IPS DF 6.9 (cell line): ENCODE results near the gene SNRPD2.
"Not testable (repeated sequence)": the region's sequence is repeated elsewhere in the genome, so short reads cannot be mapped to it uniquely, and the experiment has no call there.

Source experiments
- DNase-seq: peaks from one replicate; pipeline ENCODE4 v3.0.0-alpha.2; 2013; ENCODE audit warnings: low read depth, low spot score
- H3K27ac ChIP-seq: one replicate; pipeline ENCODE4 v1.5.1; 2013; ENCODE audit warnings: low read length, control low read depth
- H3K27me3 ChIP-seq: 2 replicates; pipeline ENCODE4 v1.6.1; 2013; ENCODE audit warnings: mild to moderate bottlenecking, low read length; ENCODE audit not compliant: control insufficient read depth, insufficient read depth
- H3K36me3 ChIP-seq: 2 replicates; pipeline ENCODE4 v1.6.1; 2013; ENCODE audit warnings: low read length; ENCODE audit not compliant: control insufficient read depth, insufficient read depth
- H3K4me1 ChIP-seq: 2 replicates; pipeline ENCODE4 v1.6.1; 2013; ENCODE audit warnings: low read length; ENCODE audit not compliant: control insufficient read depth, insufficient read depth
- H3K4me3 ChIP-seq: 2 replicates; pipeline ENCODE4 v1.5.1; 2013; ENCODE audit warnings: mild to moderate bottlenecking, low read length
- H3K9me3 ChIP-seq: 2 replicates; pipeline ENCODE4 v1.6.1; 2013; ENCODE audit warnings: low read length, inconsistent platforms; ENCODE audit not compliant: control insufficient read depth, insufficient read depth
- WGBS: extraction: QIAGEN DNeasy Blood & Tissue Kit; methylation state at CpG from one replicate; pipeline ENCODE4 v1.1.7; 2013; ENCODE audit warnings: mixed read lengths, missing lambda C conversion rate; ENCODE audit not compliant: insufficient read length, insufficient coverage; 5-methylcytosine and 5-hydroxymethylcytosine counted together

Gene SNRPD2

DNA sequence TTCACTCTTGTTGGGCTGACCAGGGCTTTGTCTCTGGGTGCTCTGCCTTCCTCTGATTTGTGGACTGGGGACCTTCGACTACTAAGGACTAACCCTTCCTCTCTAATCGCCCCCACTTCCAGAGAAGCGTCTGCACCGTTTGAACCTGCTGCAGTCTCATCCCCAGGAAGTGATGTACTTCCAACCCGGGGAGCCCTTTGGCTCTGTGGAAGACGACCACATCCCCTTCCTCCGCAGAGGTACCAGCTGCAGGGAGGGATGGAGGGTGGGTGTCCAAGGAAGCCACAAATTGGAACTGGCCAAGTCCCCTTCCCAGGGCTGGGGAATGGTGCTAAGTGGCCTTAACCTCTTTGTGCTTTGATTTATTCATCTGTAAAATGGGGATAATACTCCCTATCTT, 9.9 kb upstream of the SNRPD2 start:
- Histone ChIP-seq H3K27me3 (no peaks in the 10 kb centered on the region), H3K9me3 (no peaks in the 10 kb centered on the region; the same call in 1 of the 2 replicates), H3K4me3 (no peak overlapping the region), H3K36me3 (peaks cover 25% of the 10 kb centered on the region), H3K4me1 (no peaks in the 10 kb centered on the region), H3K27ac (no peak overlapping the region)
- DNase-seq = no peak
- WGBS = no CpG with 5 or more reads among the region's 7 CpGs

DNA sequence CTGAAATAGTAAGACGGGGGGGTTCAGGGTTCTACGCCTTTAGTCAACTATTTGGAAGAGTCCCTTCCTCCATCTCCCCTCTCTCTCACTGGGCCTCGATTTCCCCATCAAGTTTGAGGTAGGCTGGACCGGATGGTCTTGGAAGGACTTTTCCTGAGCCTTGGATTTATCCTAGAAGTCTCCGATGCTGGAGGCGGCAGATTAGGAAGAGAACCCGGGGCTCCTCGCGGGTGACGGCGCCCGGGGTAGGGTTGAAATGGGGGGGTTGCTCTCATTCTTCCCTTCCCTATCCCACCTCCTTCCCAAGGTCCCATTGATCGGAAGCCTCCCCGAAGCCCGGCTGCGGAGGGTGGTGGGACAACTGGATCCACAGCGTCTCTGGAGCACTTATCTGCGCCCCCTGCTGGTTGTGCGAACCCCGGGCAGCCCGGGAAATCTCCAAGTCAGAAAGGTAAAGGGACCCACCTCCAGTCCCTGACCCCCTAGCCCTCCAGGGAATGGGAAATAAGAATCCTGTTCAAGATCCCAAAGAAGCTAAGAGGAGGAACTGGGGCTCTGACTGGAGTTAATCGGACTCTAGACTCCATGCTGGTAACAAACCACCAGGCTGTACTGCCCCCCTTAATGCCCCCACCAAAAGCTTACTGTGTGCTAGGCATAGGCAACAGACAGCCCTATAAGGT, 1.5 kb upstream of the SNRPD2 start:
- no peaks in the 10 kb centered on the region for H3K9me3 ChIP-seq
- no peaks in the 10 kb centered on the region; the same call in 1 of the 2 replicates for H3K4me1 ChIP-seq
- peak overlapping the region; percentile 75 for H3K4me3 ChIP-seq
- WGBS = no CpG with 5 or more reads among the region's 22 CpGs
- H3K27ac ChIP-seq = no peak overlapping the region
- no peak for DNase-seq
- H3K36me3 ChIP-seq = peaks cover 16% of the 10 kb centered on the region
- H3K27me3 ChIP-seq = no peaks in the 10 kb centered on the region

DNA sequence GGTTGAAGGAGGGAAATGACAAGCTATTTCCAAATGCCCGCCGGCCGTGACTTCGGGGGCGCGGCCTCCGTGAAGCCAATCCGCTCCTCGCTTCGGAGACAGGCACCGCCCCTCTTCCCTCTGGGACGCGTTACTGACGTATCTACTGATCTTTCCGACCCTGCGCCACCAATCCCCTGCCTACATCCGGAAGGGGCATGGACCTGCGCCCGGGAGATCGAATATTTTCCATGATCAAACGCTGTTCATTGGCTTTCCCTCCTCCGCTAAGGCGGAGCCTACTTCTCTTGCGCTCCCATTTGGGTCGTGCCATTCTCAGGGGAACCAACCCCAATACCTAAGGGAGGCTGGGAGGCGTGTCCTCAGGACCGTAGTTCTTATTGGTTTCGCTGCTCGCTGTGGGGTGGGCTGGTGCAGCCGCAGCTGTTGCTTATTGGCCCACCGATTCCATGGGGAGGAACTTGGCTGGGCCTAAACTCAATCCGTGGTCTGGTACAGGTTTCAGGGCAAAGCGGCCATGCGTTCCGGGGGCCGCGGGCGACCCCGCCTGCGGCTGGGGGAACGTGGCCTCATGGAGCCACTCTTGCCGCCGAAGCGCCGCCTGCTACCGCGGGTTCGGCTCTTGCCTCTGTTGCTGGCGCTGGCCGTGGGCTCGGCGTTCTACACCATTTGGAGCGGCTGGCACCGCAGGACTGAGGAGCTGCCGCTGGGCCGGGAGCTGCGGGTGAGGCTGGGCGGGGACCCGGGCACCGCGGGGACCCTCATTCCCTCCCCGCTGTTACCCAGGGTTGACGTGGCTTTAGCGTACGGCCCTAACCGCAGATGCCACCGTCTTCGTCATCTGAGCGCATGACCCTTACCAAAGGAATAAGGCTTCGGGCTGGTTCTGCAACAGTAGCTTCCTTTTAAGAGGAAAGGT, 693 bp upstream of the SNRPD2 start, which contains the start of gene QPCTL:
TSS of gene QPCTL (plus strand) at position 480 of the 919 bp plus-strand sequence. CDS start at position 518, 38 bp downstream.
- WGBS = no CpG with 5 or more reads among the region's 70 CpGs
- Histone ChIP-seq H3K4me1 (no peaks in the 10 kb centered on the region; the same call in 1 of the 2 replicates), H3K27me3 (no peaks in the 10 kb centered on the region), H3K4me3 (peak within 1 kb of the TSS; percentile 88), H3K36me3 (peaks cover 22% of the 10 kb centered on the region), H3K27ac (no peak within 1 kb of the TSS), H3K9me3 (no peaks in the 10 kb centered on the region)
- DNase-seq = peak; percentile 98

DNA sequence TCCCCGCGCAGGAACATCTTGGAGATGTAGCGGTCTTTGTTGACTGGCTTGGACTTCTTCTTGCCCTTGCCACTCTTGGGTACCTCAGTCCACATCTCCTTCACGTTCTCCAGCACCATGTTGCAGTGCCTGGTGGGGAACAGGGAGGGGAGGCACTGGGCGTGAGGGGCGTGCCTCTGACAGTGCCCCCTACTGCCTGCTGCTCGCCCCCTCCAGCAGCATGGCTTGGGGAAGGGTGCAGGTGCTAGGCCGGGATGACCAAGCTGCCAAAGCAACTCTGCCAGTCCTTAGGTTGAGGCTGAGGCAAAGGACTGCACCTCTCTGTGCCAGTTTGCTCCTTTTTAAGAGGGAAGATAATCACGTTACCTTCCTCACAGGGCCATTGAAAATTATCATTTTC, 4.2 kb downstream of the SNRPD2 start:
- H3K36me3 ChIP-seq = peaks cover 25% of the 10 kb centered on the region
- H3K4me1 ChIP-seq = no peaks in the 10 kb centered on the region
- H3K4me3 ChIP-seq = no peak overlapping the region
- H3K27me3 ChIP-seq = no peaks in the 10 kb centered on the region
- DNase-seq = no peak
- WGBS = no CpG with 5 or more reads among the region's 9 CpGs
- no peaks in the 10 kb centered on the region for H3K9me3 ChIP-seq
- H3K27ac ChIP-seq = no peak overlapping the region

DNA sequence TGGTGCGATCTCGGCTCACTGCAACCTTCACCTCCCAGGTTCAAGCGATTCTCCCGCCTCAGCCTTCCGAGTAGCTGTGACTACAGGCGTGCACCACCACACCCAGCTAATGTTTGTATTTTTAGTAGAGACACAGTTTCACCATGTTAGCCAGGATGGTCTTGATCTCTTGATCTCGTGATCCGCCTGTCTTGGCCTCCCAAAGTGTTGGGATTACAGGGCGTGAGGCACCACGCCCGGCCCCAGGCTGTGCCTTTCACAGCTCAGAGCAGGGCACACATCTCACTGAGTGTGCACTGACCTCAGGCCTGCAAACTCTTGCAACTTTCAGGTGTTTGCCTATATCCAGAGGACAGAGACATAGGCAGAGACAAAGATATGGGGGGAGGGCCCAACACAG, 6.7 kb downstream of the SNRPD2 start:
- not testable (repeated sequence) for H3K27me3 ChIP-seq, H3K27ac ChIP-seq, H3K4me1 ChIP-seq, DNase-seq, H3K9me3 ChIP-seq, H3K4me3 ChIP-seq
- WGBS = no CpG with 5 or more reads among the region's 11 CpGs
- peaks cover 25% of the 10 kb centered on the region for H3K36me3 ChIP-seq

DNA sequence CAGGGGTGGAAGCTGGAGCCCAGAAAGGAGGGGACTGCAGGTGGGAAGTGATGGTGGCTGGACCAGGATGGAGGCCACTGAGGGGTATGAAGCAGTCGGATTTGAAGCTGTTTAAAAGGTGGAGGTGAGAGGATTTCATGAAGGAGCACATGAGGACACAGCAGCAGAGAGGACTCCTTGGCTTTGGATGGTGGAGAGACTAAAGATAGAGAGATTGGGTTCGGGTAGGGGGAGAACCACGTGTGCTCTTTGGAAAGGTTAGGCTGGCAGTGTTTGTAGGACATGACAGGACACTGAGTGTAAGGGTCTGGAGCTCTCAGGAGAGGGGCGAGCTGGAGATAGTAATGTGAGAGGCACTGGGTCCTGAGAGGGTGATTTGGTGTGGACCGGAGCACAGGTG, 8.8 kb downstream of the SNRPD2 start:
- no peak overlapping the region for H3K4me3 ChIP-seq
- no peaks in the 10 kb centered on the region for H3K9me3 ChIP-seq
- no peaks in the 10 kb centered on the region for H3K27me3 ChIP-seq
- DNase-seq = no peak
- peaks cover 20% of the 10 kb centered on the region for H3K36me3 ChIP-seq
- H3K4me1 ChIP-seq = no peaks in the 10 kb centered on the region
- WGBS = no CpG with 5 or more reads among the region's 5 CpGs
- no peak overlapping the region for H3K27ac ChIP-seq

DNA sequence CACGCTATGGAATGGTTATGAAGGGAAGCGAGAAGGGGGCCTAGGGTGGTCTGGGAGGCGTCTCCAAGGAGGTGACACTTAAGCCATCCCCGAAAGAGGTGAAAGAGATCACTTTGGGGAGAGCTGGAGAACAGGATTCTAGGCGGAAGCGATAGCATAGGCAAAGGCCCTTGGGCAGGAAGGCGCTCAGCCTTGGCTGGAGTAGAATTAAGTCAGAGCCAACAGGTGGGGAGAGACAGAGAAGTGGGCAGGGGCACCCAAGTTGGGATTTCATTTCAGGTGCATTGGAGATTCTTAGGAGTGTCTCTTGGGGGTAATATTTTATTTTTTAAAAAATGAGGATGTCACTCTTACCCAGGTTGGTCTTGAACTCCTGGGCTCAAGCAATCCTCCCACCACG, 9.6 kb downstream of the SNRPD2 start:
- Histone ChIP-seq H3K27me3 (no peaks in the 10 kb centered on the region), H3K4me3 (no peak overlapping the region), H3K9me3 (no peaks in the 10 kb centered on the region), H3K4me1 (no peaks in the 10 kb centered on the region), H3K36me3 (peaks cover 12% of the 10 kb centered on the region; the same call in 1 of the 2 replicates), H3K27ac (no peak overlapping the region)
- DNase-seq = no peak
- WGBS = no CpG with 5 or more reads among the region's 8 CpGs

DNA sequence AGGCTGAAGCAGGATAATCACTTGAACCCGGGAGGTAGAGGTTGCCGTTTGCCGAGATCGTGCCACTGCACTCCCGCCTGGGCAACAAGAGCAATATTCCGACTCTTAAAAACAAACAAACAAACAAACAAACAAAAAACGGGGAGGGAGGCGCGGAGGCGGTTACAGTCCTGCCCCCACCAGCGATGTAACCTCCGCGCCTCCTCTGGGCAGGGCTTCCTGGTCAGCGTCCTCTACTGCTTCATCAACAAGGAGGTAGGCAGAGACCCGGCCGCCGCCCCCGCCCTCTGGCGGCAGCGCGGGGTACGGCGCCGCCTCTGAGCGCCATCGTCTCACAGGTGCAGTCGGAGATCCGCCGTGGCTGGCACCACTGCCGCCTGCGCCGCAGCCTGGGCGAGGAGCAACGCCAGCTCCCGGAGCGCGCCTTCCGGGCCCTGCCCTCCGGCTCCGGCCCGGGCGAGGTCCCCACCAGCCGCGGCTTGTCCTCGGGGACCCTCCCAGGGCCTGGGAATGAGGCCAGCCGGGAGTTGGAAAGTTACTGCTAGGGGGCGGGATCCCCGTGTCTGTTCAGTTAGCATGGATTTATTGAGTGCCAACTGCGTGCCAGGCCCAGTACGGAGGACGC, 10.2 kb downstream of the SNRPD2 start:
- no peak for DNase-seq
- H3K27ac ChIP-seq = no peak overlapping the region

DNA sequence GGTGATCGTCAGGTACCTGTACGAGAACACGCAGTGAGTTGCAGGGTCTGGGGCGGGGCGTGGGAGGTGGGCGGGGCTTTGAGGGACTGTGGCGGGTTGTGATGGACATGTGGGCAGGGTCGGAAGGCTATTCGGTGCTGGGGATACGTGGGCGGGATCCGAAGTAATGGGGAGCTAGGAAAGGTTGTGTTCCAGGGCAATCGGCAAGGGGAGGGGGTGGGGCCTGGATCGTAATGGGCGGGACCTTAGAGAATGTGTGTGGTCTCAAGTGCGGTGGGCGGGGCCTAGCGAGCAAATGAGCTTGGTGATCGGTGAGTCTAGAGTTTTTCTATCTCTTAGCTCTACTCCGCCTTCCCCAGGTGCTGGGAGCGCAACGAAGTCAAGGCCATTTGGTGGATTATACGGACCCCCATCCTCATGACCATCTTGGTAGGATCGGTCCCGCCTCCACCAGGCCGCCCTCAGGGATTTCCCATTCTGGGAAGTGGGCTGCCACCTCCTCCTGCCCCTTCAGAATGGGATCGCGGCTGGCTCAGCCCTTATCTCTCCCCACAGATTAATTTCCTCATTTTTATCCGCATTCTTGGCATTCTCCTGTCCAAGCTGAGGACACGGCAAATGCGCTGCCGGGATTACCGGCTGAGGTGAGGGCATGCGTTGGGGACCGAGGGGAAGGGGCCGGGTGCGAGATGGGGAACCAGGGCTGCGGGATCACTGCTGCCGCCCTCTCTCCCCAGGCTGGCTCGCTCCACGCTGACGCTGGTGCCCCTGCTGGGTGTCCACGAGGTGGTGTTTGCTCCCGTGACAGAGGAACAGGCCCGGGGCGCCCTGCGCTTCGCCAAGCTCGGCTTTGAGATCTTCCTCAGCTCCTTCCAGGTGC, 14.2 kb downstream of the SNRPD2 start:
- no peaks in the 10 kb centered on the region for H3K27me3 ChIP-seq
- peak overlapping the region; percentile 51; the same call in 1 of the 2 replicates for H3K4me3 ChIP-seq
- H3K9me3 ChIP-seq = no peaks in the 10 kb centered on the region
- WGBS = no CpG with 5 or more reads among the region's 49 CpGs
- H3K36me3 ChIP-seq = no peaks in the 10 kb centered on the region
- 0 out of 2 replicates have a peak, but pooled peaks cover 2% of the 10 kb centered on the region for H3K4me1 ChIP-seq
- peak; percentile 99 for DNase-seq
- H3K27ac ChIP-seq = no peak overlapping the region

More for the DNA sequence above, 10.2 kb downstream of the SNRPD2 start:
- H3K4me3 ChIP-seq = peak overlapping the region; percentile 25; the same call in 1 of the 2 replicates
- no CpG with 5 or more reads among the region's 51 CpGs for WGBS
- H3K27me3 ChIP-seq = no peaks in the 10 kb centered on the region
- H3K4me1 ChIP-seq = no peaks in the 10 kb centered on the region
- peaks cover 9% of the 10 kb centered on the region; the same call in 1 of the 2 replicates for H3K36me3 ChIP-seq
- no peaks in the 10 kb centered on the region for H3K9me3 ChIP-seq
